Measurements from ENCODE around the gene TRPM2. TPM values are rescaled to one million over a fixed set of nuclear protein-coding genes. Genes with fewer than 3 reads are reported as not detected.

The TRPM2 gene
- total RNA-seq, 2 experiments from 2014 or later = 1.9 to 2.9 TPM

- Histone ChIP-seq H3K27me3 (ENCODE audit: control insufficient read depth in 1 of 2, insufficient read depth in 2 of 2, low read length in 2 of 2) (no peaks in the 10 kb centered on the region), H3K4me1 (ENCODE audit: insufficient read depth, low read length) (no peaks in the 10 kb centered on the region), H3K36me3 (ENCODE audit: insufficient read depth, low read length) (no peaks in the 10 kb centered on the region), H3K27ac (ENCODE audit: low read depth in 1 of 2, low read length in 2 of 2) (no peak overlapping the region), H3K9me3 (ENCODE audit: control insufficient read depth in 1 of 2, insufficient read depth in 1 of 2, low read length in 2 of 2) (peaks cover 0 to 4% of the 10 kb centered on the region in 2 experiments), H3K4me3 (ENCODE audit: low read length) (no peak overlapping the region)
- ChIA-PET POLR2A (no interaction called here), CTCF (no interaction called here)
- DNase-seq (no peak), ATAC-seq (ENCODE audit: poor library complexity) (no peak)
- H3K36me3 Mint-ChIP-seq (ENCODE audit: low read depth) = no peaks in the 10 kb centered on the region
- H3K27ac Mint-ChIP-seq = no peak overlapping the region
- no peak overlapping the region for H3K4me3 Mint-ChIP-seq
- no peaks in the 10 kb centered on the region for H3K27me3 Mint-ChIP-seq
- intact Hi-C loops (cut with DNase I, micrococcal nuclease) = no loop called here
- H3K9me3 Mint-ChIP-seq = no peaks in the 10 kb centered on the region
- TF ChIP-seq, protein P1, sequence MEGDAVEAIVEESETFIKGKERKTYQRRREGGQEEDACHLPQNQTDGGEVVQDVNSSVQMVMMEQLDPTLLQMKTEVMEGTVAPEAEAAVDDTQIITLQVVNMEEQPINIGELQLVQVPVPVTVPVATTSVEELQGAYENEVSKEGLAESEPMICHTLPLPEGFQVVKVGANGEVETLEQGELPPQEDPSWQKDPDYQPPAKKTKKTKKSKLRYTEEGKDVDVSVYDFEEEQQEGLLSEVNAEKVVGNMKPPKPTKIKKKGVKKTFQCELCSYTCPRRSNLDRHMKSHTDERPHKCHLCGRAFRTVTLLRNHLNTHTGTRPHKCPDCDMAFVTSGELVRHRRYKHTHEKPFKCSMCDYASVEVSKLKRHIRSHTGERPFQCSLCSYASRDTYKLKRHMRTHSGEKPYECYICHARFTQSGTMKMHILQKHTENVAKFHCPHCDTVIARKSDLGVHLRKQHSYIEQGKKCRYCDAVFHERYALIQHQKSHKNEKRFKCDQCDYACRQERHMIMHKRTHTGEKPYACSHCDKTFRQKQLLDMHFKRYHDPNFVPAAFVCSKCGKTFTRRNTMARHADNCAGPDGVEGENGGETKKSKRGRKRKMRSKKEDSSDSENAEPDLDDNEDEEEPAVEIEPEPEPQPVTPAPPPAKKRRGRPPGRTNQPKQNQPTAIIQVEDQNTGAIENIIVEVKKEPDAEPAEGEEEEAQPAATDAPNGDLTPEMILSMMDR (IDR thresholded peaks at IDR 0.05) = no peak
- H3K4me1 Mint-ChIP-seq (ENCODE audit: low read depth) = no peaks in the 10 kb centered on the region
Observed at GRCh38 chr21:44464351-44464750, 110.9 kb downstream of the TRPM2 start.

GRCh38 chr21:44466351-44466954 is 113.0 kb downstream of the TRPM2 start:
- intact Hi-C loops (cut with DNase I, micrococcal nuclease) = no loop called here
- Mint-ChIP-seq H3K27me3 (no peaks in the 10 kb centered on the region), H3K27ac (no peak overlapping the region), H3K36me3 (ENCODE audit: low read depth) (no peaks in the 10 kb centered on the region), H3K4me1 (ENCODE audit: low read depth) (no peaks in the 10 kb centered on the region), H3K4me3 (no peak overlapping the region), H3K9me3 (no peaks in the 10 kb centered on the region)
- Histone ChIP-seq H3K27me3 (ENCODE audit: control insufficient read depth in 1 of 2, insufficient read depth in 2 of 2, low read length in 2 of 2) (no peaks in the 10 kb centered on the region), H3K4me1 (ENCODE audit: insufficient read depth, low read length) (no peaks in the 10 kb centered on the region), H3K9me3 (ENCODE audit: control insufficient read depth in 1 of 2, insufficient read depth in 1 of 2, low read length in 2 of 2) (no peaks in the 10 kb centered on the region), H3K4me3 (ENCODE audit: low read length) (no peak overlapping the region), H3K27ac (ENCODE audit: low read depth in 1 of 2, low read length in 2 of 2) (no peak overlapping the region), H3K36me3 (ENCODE audit: insufficient read depth, low read length) (no peaks in the 10 kb centered on the region)
- ChIA-PET CTCF (no interaction called here), POLR2A (interaction anchor here (0.6 kb wide), 1 partner anchor 205 kb away, joined by 3 read pairs; no protein-coding TSS in a partner anchor)
- ATAC-seq (ENCODE audit: poor library complexity) = no peak
- TF ChIP-seq, protein P1 (IDR thresholded peaks at IDR 0.05) = no peak
- no peak for DNase-seq

- H3K27me3 Mint-ChIP-seq = no peaks in the 10 kb centered on the region
- no peaks in the 10 kb centered on the region for H3K36me3 Mint-ChIP-seq (ENCODE audit: low read depth)
- no peaks in the 10 kb centered on the region for H3K4me1 ChIP-seq (ENCODE audit: insufficient read depth, low read length)
- no peak overlapping the region for H3K4me3 Mint-ChIP-seq
- no peak overlapping the region for H3K27ac Mint-ChIP-seq
- H3K4me1 Mint-ChIP-seq (ENCODE audit: low read depth) = no peaks in the 10 kb centered on the region
- ATAC-seq (ENCODE audit: poor library complexity) (no peak), DNase-seq (no peak)
- H3K9me3 ChIP-seq (ENCODE audit: control insufficient read depth in 1 of 2, insufficient read depth in 1 of 2, low read length in 2 of 2) = no peaks in the 10 kb centered on the region
- H3K9me3 Mint-ChIP-seq = no peaks in the 10 kb centered on the region
- CTCF ChIA-PET = no interaction called here
- H3K27me3 ChIP-seq (ENCODE audit: control insufficient read depth in 1 of 2, insufficient read depth in 2 of 2, low read length in 2 of 2) = no peaks in the 10 kb centered on the region
- intact Hi-C loops (cut with DNase I, micrococcal nuclease) = no loop called here
- POLR2A ChIA-PET = interaction anchor here (0.6 kb wide), 1 partner anchor 205 kb away, joined by 3 read pairs; no protein-coding TSS in a partner anchor
- no peaks in the 10 kb centered on the region for H3K36me3 ChIP-seq (ENCODE audit: insufficient read depth, low read length)
- no peak overlapping the region for H3K4me3 ChIP-seq (ENCODE audit: low read length)
- H3K27ac ChIP-seq (ENCODE audit: low read depth in 1 of 2, low read length in 2 of 2) = no peak overlapping the region
- TF ChIP-seq, protein P1 (IDR thresholded peaks at IDR 0.05) = no peak
Observed at GRCh38 chr21:44466996-44467858, 113.8 kb downstream of the TRPM2 start.
